ENCODE data around the gene PRKG1.

DNA sequence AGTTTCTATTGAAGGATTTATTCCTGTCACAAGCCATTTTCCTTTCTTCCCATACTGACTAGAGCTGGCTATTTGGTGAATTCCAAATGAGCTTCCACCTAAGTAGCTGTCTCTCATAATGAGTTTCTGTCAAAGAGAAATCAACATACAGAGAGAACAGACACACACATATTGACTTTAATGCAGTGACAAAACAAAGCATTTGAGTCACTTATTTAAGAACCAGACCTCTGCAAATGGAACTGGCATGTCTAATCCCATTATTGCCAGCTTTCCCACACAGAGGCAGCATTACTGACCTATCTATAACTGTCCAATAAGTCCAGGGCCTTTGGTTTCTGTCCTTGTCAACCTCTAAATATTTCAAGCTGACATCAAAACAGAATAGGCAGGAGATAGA lies 804.4 kb downstream of the PRKG1 start:
- TF ChIP-seq, protein P1, sequence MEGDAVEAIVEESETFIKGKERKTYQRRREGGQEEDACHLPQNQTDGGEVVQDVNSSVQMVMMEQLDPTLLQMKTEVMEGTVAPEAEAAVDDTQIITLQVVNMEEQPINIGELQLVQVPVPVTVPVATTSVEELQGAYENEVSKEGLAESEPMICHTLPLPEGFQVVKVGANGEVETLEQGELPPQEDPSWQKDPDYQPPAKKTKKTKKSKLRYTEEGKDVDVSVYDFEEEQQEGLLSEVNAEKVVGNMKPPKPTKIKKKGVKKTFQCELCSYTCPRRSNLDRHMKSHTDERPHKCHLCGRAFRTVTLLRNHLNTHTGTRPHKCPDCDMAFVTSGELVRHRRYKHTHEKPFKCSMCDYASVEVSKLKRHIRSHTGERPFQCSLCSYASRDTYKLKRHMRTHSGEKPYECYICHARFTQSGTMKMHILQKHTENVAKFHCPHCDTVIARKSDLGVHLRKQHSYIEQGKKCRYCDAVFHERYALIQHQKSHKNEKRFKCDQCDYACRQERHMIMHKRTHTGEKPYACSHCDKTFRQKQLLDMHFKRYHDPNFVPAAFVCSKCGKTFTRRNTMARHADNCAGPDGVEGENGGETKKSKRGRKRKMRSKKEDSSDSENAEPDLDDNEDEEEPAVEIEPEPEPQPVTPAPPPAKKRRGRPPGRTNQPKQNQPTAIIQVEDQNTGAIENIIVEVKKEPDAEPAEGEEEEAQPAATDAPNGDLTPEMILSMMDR (IDR thresholded peaks at IDR 0.05; ENCODE audit: insufficient read depth, low read length, poor library complexity, severe bottlenecking): no peak
- no peak for TF ChIP-seq EZH2phosphoT487 (conservative IDR thresholded peaks at IDR 0.05; ENCODE audit: low read length)
